Aorta (tissue), 5 donors: ENCODE measurements around the gene ZYX. TPM values are rescaled to one million over a fixed set of nuclear protein-coding genes. Genes with fewer than 3 reads are reported as not detected.
"Not testable (repeated sequence)": the region's sequence is repeated elsewhere in the genome, so short reads cannot be mapped to it uniquely, and the experiment has no call there.

Experiments
- ATAC-seq: fragments of 200-7000 bp; cut with Tn5 transposase; one replicate; pipeline ENCODE4 v1.9.1; 2022; ENCODE audit warnings: moderate library complexity; ENCODE audit not compliant: low FRiP score
- DNase-seq, 2 donors: peaks; one replicate each; pipeline ENCODE4 v3.0.0-alpha.2; 2020
- H3K27ac ChIP-seq, 2 donors: one replicate each; pipeline ENCODE4 v1.5.1; 2013; ENCODE audit warnings: low read length in 2 of 2, mild to moderate bottlenecking in 2 of 2, moderate library complexity in 2 of 2, control low read depth in 1 of 2, inconsistent platforms in 1 of 2, low read depth in 1 of 2
- H3K27me3 ChIP-seq, 2 donors: one replicate each; pipeline ENCODE4 v1.6.1; 2013; ENCODE audit warnings: control low read depth in 1 of 2, low read length in 1 of 2, mild to moderate bottlenecking in 1 of 2, moderate library complexity in 1 of 2; ENCODE audit not compliant: insufficient read depth in 2 of 2, control insufficient read depth in 1 of 2
- H3K36me3 ChIP-seq, 2 donors: one replicate each; pipeline ENCODE4 v1.6.1; 2013; ENCODE audit warnings: control low read depth in 1 of 2, low read length in 1 of 2, mild to moderate bottlenecking in 1 of 2; ENCODE audit not compliant: insufficient read depth in 2 of 2, control insufficient read depth in 1 of 2
- H3K4me1 ChIP-seq, 2 donors: one replicate each; pipeline ENCODE4 v1.6.1; 2013; ENCODE audit warnings: low read length in 2 of 2, control low read depth in 1 of 2, mild to moderate bottlenecking in 1 of 2, moderate library complexity in 1 of 2; ENCODE audit not compliant: insufficient read depth in 2 of 2, control insufficient read depth in 1 of 2
- H3K4me3 ChIP-seq, 2 donors: one replicate each; pipeline ENCODE4 v1.5.1; 2013; ENCODE audit warnings: low read length in 2 of 2, control low read depth in 1 of 2, mild to moderate bottlenecking in 1 of 2
- H3K9me3 ChIP-seq: one replicate; pipeline ENCODE4 v1.6.1; 2013; ENCODE audit warnings: mild to moderate bottlenecking, low read length; ENCODE audit not compliant: control insufficient read depth
- WGBS, 2 donors: extraction: QIAGEN DNeasy Blood & Tissue Kit; methylation state at CpG; one replicate each; pipeline ENCODE4 v1.1.7; 2013; 5-methylcytosine and 5-hydroxymethylcytosine counted together
- intact Hi-C, 2 donors: fragments of 100-400 bp; cut with DNase I; formaldehyde crosslinking; loops; one replicate each; pipeline versions ENCODE4 v1.14.2 to v1.15.0; 2022
- polyA plus RNA-seq, 2 donors: library from polyadenylated mRNA; stranded (reverse); fragments of 200-250 nt; gene quantifications; one replicate each; pipeline ENCODE4 v1.2.3, GENCODE V29; 2013
- total RNA-seq, 2 donors: library from RNA; stranded (reverse); fragmentation: NEBNext Ultra II Directional; extraction: Animal tissue kit (Norgen Biotek cat#: 25700); gene quantifications; one replicate each; pipeline ENCODE4 v1.2.1, GENCODE V29; 2021
- donor health status: healthy with polysubstance abuse.
- donor health status: Bipolar disorder and iron deficiency.
- donor health status: DM: no; HTN: no; CAD: no.
- donor health status: DM: no; HTN: no; CAD: no.
- donor health status: DM: yes; HTN: yes; CAD: no.

The ZYX gene
- total and polyA plus RNA-seq, 4 donors, result 131 to 499 (median 306) TPM

DNA sequence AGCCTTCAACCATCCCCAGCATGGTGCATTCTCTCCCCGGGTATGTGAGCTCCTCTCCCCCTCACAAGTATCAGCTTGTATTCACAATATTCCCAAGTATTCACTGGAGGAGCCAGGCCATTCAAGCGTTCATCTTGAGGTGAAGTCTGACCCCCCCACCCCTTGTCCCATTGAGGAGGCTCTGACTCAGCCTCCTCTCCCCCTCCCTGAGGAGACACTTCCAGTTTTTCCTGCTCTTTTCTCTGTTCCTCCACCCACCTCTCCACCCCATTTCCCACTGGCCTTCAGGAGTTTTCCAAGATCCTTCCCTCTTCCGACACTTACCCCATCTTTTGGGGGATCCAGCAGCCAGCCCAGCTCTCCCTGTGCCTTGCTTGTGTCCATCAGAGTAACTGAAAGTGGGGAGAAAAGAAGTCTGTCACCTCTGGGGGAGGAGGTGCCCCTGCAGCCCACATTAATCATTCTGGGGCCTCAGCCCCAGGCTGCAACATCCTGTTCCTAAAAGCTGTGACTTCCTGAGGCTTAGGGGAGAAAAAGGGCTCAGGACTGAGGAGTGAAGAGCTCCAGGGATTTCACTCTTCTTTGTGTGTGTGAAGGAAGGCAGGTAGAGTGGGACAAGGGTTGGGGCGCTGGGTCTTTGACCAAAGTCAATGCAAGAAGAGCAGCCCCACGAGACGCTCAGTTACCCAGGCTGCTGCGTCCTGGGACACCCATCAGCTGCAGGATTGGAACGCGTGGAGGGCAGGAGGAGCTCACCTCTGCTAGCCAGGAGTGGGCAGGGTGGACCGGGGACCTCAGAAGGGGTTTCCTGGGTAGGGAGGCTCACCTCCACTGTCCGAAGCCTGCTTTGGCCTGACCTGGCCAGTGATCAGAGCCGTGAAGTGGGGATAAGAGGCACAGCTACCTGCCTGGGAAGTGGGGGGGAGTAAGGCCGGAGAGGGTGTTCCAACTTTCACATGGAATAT, 26.4 kb downstream of the ZYX start:
- intact Hi-C loops, result no loop called here
- Histone ChIP-seq H3K36me3 (no peaks in the 10 kb centered on the region), H3K27me3 (no peaks in the 10 kb centered on the region), H3K9me3 (no peaks in the 10 kb centered on the region), H3K4me1 (no peaks in the 10 kb centered on the region), H3K27ac (no peak overlapping the region), H3K4me3 (no peak overlapping the region)
- peak; percentile 43 to 71 for DNase-seq
- ATAC-seq, result peak; percentile 15
- WGBS, 2 donors, result 86 to 87% methylated on average over 13 of the region's 13 CpGs

DNA sequence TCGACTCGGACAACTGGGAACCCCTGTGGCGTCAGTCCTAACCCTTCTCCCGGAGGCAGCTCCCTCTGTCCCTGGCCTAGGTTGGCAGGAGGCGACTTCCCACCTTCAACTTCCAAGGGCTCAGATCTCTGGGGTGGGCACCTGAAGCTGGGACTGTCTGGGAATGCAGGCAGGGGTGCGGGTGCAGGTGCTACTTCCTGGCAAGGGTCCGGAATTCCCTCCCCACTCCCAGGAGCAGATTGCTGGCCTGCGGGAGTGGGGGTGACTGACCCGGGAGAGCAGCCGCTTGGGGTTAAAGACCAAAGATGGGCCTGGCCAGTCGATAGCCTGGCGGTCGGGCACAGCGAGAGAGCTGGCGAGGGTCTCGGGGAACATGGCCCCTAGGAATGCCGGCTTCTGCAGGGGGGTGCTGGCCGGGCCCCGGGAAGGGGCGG, 27.1 kb downstream of the ZYX start:
- Histone ChIP-seq H3K9me3 (no peaks in the 10 kb centered on the region), H3K4me3 (no peak overlapping the region), H3K27ac (no peak overlapping the region), H3K4me1 (no peaks in the 10 kb centered on the region), H3K27me3 (no peaks in the 10 kb centered on the region), H3K36me3 (no peaks in the 10 kb centered on the region)
- intact Hi-C loops, result no loop called here
- DNase-seq (peak; percentile 42 to 67), ATAC-seq (peak; percentile 8)
- WGBS, 2 donors, result 62 to 71% methylated on average over 20 of the region's 20 CpGs

DNA sequence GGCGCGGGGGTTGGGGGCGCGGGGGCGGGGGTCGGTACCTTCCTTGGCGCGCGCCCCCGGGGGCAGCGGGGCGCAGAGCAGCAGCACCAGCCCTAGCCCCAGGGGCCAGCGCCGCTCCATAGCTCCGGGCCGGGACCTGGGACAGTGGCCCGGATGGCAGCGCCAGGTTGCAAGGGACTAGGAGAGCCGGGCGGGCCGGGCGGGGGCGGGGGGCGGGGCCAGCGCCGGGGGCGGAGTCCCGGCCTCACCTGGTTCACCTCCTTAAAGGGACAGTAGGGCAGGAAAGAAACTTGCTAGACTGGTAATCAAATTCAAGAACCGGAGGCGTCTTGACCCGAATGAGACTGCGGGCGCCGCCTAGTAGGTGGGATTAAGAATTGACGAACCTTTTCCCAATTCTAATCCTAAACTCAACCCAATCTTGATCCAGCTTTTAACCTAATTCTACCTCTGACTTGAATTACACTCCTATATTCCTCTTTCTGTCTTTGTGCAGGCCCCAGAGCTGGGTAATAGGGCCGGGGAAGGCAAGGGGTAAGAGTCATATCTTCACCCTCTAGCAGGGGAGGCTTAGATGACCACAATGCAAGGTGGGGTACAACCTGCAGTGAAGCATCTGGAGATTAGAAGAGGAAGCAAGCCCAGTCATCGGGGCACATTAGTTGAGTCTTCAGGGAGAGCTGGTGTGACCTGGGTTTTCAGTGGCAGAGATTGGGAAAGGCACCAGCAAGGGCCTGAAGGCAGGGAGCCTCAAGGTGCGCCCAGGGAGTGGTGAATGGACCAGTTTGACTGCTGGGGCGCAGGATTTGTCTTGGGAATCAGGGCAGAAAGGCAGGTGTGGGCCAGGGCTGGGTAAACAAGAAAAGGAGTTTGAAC, 27.8 kb downstream of the ZYX start, which contains the start of gene EPHA1:
TSS of gene EPHA1 (minus strand) at position 171 of the 876 bp plus-strand sequence. CDS start at position 120, 51 bp downstream.
- intact Hi-C loops, result no loop called here
- H3K4me1 ChIP-seq, result no peaks in the 10 kb centered on the region
- H3K9me3 ChIP-seq, result no peaks in the 10 kb centered on the region
- 18 to 22% methylated on average over 21 to 39 of the region's 39 CpGs for WGBS, 2 donors
- H3K36me3 ChIP-seq, result no peaks in the 10 kb centered on the region
- H3K4me3 ChIP-seq, result no peak within 1 kb of the TSS
- DNase-seq (peak; percentile 44 to 77), ATAC-seq (no peak)
- H3K27me3 ChIP-seq, result no peaks in the 10 kb centered on the region
- no peak within 1 kb of the TSS for H3K27ac ChIP-seq

DNA sequence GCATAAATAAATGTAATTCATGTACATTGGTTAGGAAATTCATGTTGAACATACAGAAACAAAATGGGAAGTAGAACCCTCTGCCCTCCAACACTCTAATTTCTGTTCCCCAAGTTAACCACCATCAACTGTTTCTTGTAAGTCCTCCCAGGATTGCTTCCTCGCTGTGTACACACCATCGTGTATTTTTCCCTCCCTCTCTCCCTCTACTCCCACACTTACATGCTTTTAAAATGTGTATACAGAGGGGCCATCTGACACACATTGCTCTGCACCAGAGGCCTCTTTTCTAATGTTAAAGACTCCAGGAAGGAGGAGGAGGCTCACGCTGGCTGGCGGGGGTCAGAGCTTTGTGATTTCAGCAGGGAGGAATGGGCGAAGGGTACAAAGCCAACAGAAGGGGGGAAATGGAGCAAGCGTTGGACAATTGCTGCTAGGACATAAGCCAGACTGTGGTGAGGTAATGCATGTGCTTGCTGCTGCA, 29.4 kb downstream of the ZYX start:
- DNase-seq (peak in 1 of 2 donors; percentile 78), ATAC-seq (peak; percentile 48)
- no peak overlapping the region for H3K27ac ChIP-seq
- no peaks in the 10 kb centered on the region for H3K27me3 ChIP-seq
- no peaks in the 10 kb centered on the region for H3K4me1 ChIP-seq
- H3K9me3 ChIP-seq, result no peaks in the 10 kb centered on the region
- WGBS, 2 donors, result 1 to 2% methylated on average over 6 of the region's 6 CpGs
- H3K36me3 ChIP-seq, result no peaks in the 10 kb centered on the region
- H3K4me3 ChIP-seq, result no peak overlapping the region
- intact Hi-C loops, result loop anchor here in 1 of 2 donors (5.0 kb wide), 1 partner anchor 33 kb away; no protein-coding TSS in a partner anchor

DNA sequence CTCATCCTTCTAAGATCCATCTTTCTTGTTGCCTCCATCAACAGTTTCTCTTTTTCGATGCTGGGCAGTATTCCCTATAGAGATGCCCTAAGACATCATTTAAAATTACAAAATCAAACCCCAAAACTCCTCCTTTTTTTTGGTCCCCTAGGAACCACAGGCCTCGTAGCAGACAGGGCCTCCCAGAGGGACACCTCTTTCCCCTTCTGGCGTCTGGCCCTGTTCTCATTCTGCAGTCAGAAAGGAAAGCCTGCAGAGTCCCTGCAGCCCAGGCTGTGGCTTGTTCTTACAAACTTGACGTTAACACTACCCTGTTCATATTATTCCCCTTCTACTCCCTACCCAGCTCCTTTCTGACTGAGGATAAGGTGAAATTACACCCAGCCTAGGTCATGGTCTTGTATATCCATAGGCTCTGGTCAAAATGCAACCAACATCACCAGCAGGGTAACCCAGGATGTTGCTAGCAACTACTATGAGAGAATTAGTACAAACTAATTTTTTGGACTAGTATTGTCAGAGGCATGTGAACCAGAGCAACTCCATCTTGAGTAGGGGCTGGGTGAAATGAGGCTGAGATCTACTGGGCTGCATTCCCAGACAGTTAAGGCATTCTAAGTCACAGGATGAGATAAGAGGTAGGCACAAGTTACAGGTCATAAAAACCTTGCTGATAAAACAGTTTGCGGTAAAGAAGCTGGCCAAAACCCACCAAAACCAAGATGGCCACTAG, 31.0 kb downstream of the ZYX start:
- no peak for DNase-seq
- intact Hi-C loops, result loop anchor here (2.0 to 5.0 kb wide), 2 partner anchors 35 to 169 kb away; no protein-coding TSS in a partner anchor
- WGBS, 2 donors, result 17 to 23% methylated on average over 5 of the region's 5 CpGs
- Histone ChIP-seq H3K4me3 (no peak overlapping the region), H3K27me3 (no peaks in the 10 kb centered on the region), H3K27ac (no peak overlapping the region), H3K36me3 (no peaks in the 10 kb centered on the region), H3K4me1 (no peaks in the 10 kb centered on the region), H3K9me3 (no peaks in the 10 kb centered on the region)
- ATAC-seq, result no peak

DNA sequence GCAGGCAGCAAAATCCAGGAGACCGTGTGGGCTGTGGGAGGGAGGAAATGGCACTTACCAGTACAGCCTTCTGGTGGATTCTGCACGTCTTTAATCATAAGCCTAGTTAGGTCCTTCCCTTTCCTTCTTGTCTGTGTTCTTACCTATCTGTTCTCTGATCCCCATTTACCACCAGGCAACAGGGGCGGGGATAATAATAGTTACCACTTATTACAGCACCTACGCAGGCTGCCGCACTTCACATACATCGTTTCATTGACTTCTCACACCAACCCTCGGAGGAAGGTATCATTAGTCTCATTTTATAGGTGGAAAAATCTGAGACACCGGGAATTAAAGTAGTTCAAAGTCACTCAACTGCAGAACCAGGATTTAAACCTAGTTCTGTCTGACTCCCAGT, 32.0 kb downstream of the ZYX start:
- H3K9me3 ChIP-seq, result no peaks in the 10 kb centered on the region
- intact Hi-C loops, result loop anchor here (2.0 to 5.0 kb wide), 2 partner anchors 36 to 170 kb away; no protein-coding TSS in a partner anchor
- no peaks in the 10 kb centered on the region for H3K4me1 ChIP-seq
- ATAC-seq, result no peak
- no peaks in the 10 kb centered on the region for H3K27me3 ChIP-seq
- WGBS, 2 donors, result 84 to 85% methylated on average over 8 of the region's 8 CpGs
- H3K27ac ChIP-seq, result no peak overlapping the region
- H3K4me3 ChIP-seq, result no peak overlapping the region
- H3K36me3 ChIP-seq, result no peaks in the 10 kb centered on the region
- DNase-seq, result no peak

DNA sequence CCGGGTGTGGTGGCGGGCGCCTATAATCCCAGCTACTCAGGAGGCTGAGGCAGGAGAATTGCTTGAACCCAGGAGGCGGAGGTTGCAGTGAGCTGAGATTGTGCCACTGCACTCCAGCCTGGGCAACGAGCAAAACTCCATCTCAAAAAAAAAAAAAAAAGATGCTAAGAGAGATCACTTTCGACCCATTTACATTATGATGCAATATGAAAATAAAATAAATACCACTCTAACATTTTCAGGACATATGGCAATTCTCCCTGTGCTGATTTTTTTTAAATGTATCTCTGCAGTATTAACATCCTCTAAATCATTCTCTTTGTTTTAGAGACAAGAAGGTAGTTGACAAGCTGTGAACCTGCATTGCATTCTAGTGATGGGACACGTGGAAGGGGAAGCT, 34.1 kb downstream of the ZYX start:
- H3K4me3 ChIP-seq, H3K27me3 ChIP-seq, DNase-seq, H3K36me3 ChIP-seq, H3K27ac ChIP-seq, H3K4me1 ChIP-seq, ATAC-seq, H3K9me3 ChIP-seq: not testable (repeated sequence)
- WGBS, 2 donors, result 87 to 89% methylated on average over 7 of the region's 7 CpGs
- intact Hi-C loops, result loop anchor here (5.0 kb wide), 2 partner anchors 53 to 93 kb away; partner anchors contain the start of gene FAM131B (in 1 of the 2)
